B cell (primary cell): Measurements from ENCODE around the gene PDE4B. TPM values are rescaled to one million over a fixed set of nuclear protein-coding genes. Genes with fewer than 3 reads are reported as not detected.

Experiments
- ATAC-seq: fragments of 200-7000 bp; cut with Tn5 transposase; one replicate; pipeline ENCODE4 v1.10.0; 2021; ENCODE audit warnings: low read depth, mild to moderate bottlenecking, moderate number of reproducible peaks, moderate library complexity
- CTCF ChIA-PET: fragments of 350-600 bp; sonication (Branson Sonifier 250); formaldehyde crosslinking; loops from one replicate; lab custom pipeline; 2021; ENCODE audit warnings: antibody characterized with exemption, inconsistent platforms; lab: Charles Lee
- POLR2A ChIA-PET: fragments of 350-600 bp; sonication (Branson Sonifier 250); formaldehyde crosslinking; loops from one replicate; lab custom pipeline; 2021; ENCODE audit warnings: antibody characterized with exemption; lab: Charles Lee
- DNase-seq: peaks from one replicate; pipeline ENCODE4 v3.0.0; 2013
- H2AFZ ChIP-seq: 2 replicates; pipeline ENCODE4 v1.6.1; 2012; ENCODE audit warnings: mild to moderate bottlenecking, low read depth, low read length; ENCODE audit not compliant: insufficient read depth, poor library complexity, severe bottlenecking
- H3K27ac ChIP-seq, 2 donors: 1 replicate in 1 of 2; 2 replicates in 1 of 2; pipeline ENCODE4 v1.5.1; 2012 to 2013; ENCODE audit warnings: low read length in 2 of 2, mild to moderate bottlenecking in 2 of 2, moderate library complexity in 1 of 2
- H3K27me3 ChIP-seq, 4 experiments: fragments of 200-600 bp in 1 of 4; sonication (generic) in 1 of 4; replicated peaks in 1 of 4; 1 replicate in 2 of 4; 2 replicates in 2 of 4; pipeline versions ENCODE4 v1.6.1 to v1.7.0; 2013 to 2016; ENCODE audit warnings: low read length in 3 of 4, mild to moderate bottlenecking in 2 of 4, mixed read lengths in 1 of 4, moderate library complexity in 1 of 4; ENCODE audit not compliant: insufficient read depth in 4 of 4, control insufficient read depth in 3 of 4; ENCODE audit errors: control extremely low read depth in 1 of 4
- H3K36me3 ChIP-seq, 2 experiments: replicated peaks in 1 of 2; 1 replicate in 1 of 2; 2 replicates in 1 of 2; pipeline versions ENCODE4 v1.6.1 to v1.7.1; 2013; ENCODE audit warnings: low read length in 1 of 2; ENCODE audit not compliant: insufficient read depth in 2 of 2, control insufficient read depth in 1 of 2; ENCODE audit errors: control extremely low read depth in 1 of 2, extremely low read depth in 1 of 2
- H3K4me1 ChIP-seq, 2 donors: fragments of 200-600 bp in 1 of 2; sonication (generic) in 1 of 2; 1 replicate in 1 of 2; 2 replicates in 1 of 2; pipeline versions ENCODE4 v1.5.1 to v1.6.1; 2013 to 2017; ENCODE audit warnings: low read length in 2 of 2; ENCODE audit not compliant: control insufficient read depth in 2 of 2, insufficient read depth in 2 of 2
- H3K4me2 ChIP-seq: replicated peaks from 2 replicates; pipeline ENCODE3; 2012; ENCODE audit warnings: mild to moderate bottlenecking, low read depth, low read length; ENCODE audit not compliant: poor library complexity, severe bottlenecking
- H3K4me3 ChIP-seq, 5 experiments: fragments of 200-600 bp in 1 of 5; sonication (generic) in 1 of 5; 1 replicate in 3 of 5; 2 replicates in 2 of 5; pipeline versions ENCODE4 v1.5.1 to v1.7.0; 2011 to 2016; ENCODE audit warnings: low read length in 4 of 5, mild to moderate bottlenecking in 4 of 5, low read depth in 2 of 5, control low read depth in 1 of 5, moderate library complexity in 1 of 5; ENCODE audit not compliant: insufficient read depth in 1 of 5; ENCODE audit errors: control extremely low read depth in 1 of 5, extremely low read depth in 1 of 5
- H3K79me2 ChIP-seq: fragments of 200-600 bp; sonication (generic); one replicate; pipeline ENCODE4 v1.6.0; 2016; ENCODE audit warnings: low read length; ENCODE audit not compliant: control insufficient read depth, insufficient read depth
- H3K9ac ChIP-seq: fragments of 200-600 bp; sonication (generic); 2 replicates; pipeline ENCODE4 v1.6.1; 2017; ENCODE audit warnings: mild to moderate bottlenecking, low read length, moderate library complexity
- H3K9me3 ChIP-seq, 3 donors: one replicate each; pipeline versions ENCODE4 v1.6.1 to v1.7.1; 2013; ENCODE audit warnings: low read length in 2 of 3; ENCODE audit not compliant: control insufficient read depth in 2 of 3, insufficient read depth in 1 of 3; ENCODE audit errors: control extremely low read depth in 1 of 3
- H4K20me1 ChIP-seq: 2 replicates; pipeline ENCODE4 v1.6.0; 2012; ENCODE audit warnings: mild to moderate bottlenecking, low read length; ENCODE audit not compliant: insufficient read depth, control insufficient read depth, poor library complexity, severe bottlenecking
- H3K27ac Mint-ChIP-seq: one replicate; pipeline ENCODE4 v1.8.0; 2021; ENCODE audit warnings: mixed read lengths
- H3K27me3 Mint-ChIP-seq: one replicate; pipeline ENCODE4 v1.8.0; 2021; ENCODE audit warnings: mixed read lengths
- H3K4me1 Mint-ChIP-seq: one replicate; pipeline ENCODE4 v1.8.0; 2021; ENCODE audit warnings: mixed read lengths
- H3K4me3 Mint-ChIP-seq: one replicate; pipeline ENCODE4 v1.8.0; 2021; ENCODE audit warnings: mixed read lengths
- H3K9me3 Mint-ChIP-seq: one replicate; pipeline ENCODE4 v1.8.0; 2022; ENCODE audit warnings: mixed read lengths; ENCODE audit not compliant: insufficient read depth
- CTCF ChIP-seq: fragments of 200-600 bp; IDR thresholded peaks from one replicate; pipeline ENCODE4 v1.8.0; 2022; ENCODE audit warnings: antibody characterized with exemption, mild to moderate bottlenecking
- EZH2 ChIP-seq: IDR thresholded peaks from 2 replicates; pipeline ENCODE4 v1.6.1; 2012; ENCODE audit warnings: borderline replicate concordance, low read depth, mild to moderate bottlenecking, moderate library complexity, low read length; ENCODE audit not compliant: insufficient read depth, poor library complexity, severe bottlenecking
- WGBS: methylation state at CpG from one replicate; pipeline ENCODE4 v1.1.5; 2013; ENCODE audit warnings: missing lambda C conversion rate; ENCODE audit not compliant: insufficient coverage; 5-methylcytosine and 5-hydroxymethylcytosine counted together
- intact Hi-C: fragments of 100-400 bp; cut with micrococcal nuclease; formaldehyde crosslinking; loops from one replicate; pipeline ENCODE4 v1.10.0; 2022
- polyA plus RNA-seq: library from polyadenylated mRNA; depleted of rRNA; stranded (reverse); fragments of >200 nt; gene quantifications from 2 replicates; pipeline ENCODE4 v1.2.3, GENCODE V29; 2012
- total RNA-seq, 2 donors: library from RNA; stranded (reverse); fragments of 120-200 nt in 1 of 2; gene quantifications; 1 replicate in 1 of 2; 2 replicates in 1 of 2; pipeline versions ENCODE4 v1.2.3 to v1.2.4, GENCODE V29; 2013 to 2022

The PDE4B gene
- total and polyA plus RNA-seq, 2 donors (not counting 1 experiment from before 2014, with no cell fraction given), result 63.7 to 242 TPM

- TF ChIP-seq CTCF (no peak), EZH2 (no peak)
- intact Hi-C loops, result no loop called here
Observed at GRCh38 chr1:65964123-65964522, 171.4 kb downstream of the PDE4B start.

GRCh38 chr1:65965112-65965996, 172.7 kb downstream of the PDE4B start:
- Mint-ChIP-seq H3K27ac (no peak overlapping the region), H3K27me3 (peaks cover 10% of the 10 kb centered on the region), H3K4me3 (no peak overlapping the region), H3K9me3 (peaks cover 4% of the 10 kb centered on the region), H3K4me1 (no peaks in the 10 kb centered on the region)
- ChIA-PET CTCF (interaction anchor here (1.4 to 8.1 kb wide), 2 partner anchors 282 to 539 kb away, joined by 5 to 172 read pairs; no protein-coding TSS in a partner anchor), POLR2A (no interaction called here)
- Histone ChIP-seq H3K4me2 (no peak overlapping the region), H3K9ac (no peak overlapping the region), H3K27ac (no peak overlapping the region), H3K27me3 (peaks cover 0 to 3% (median 0%) of the 10 kb centered on the region in 4 experiments), H3K4me3 (no peak overlapping the region), H4K20me1 (no peaks in the 10 kb centered on the region), H3K9me3 (no peaks in the 10 kb centered on the region), H3K79me2 (no peaks in the 10 kb centered on the region), H3K36me3 (no peaks in the 10 kb centered on the region), H2AFZ (no peak overlapping the region), H3K4me1 (no peaks in the 10 kb centered on the region)
- ATAC-seq (no peak), DNase-seq (no peak)
- 92% methylated on average over 3 of the region's 6 CpGs for WGBS
- TF ChIP-seq CTCF, result no peak
- no peak for TF ChIP-seq EZH2
- intact Hi-C loops, result no loop called here

More at GRCh38 chr1:65964123-65964522, 171.4 kb downstream of the PDE4B start:
- DNase-seq (no peak), ATAC-seq (no peak)
- WGBS, result no CpG with 5 or more reads among the region's 2 CpGs
- peaks cover 4% of the 10 kb centered on the region for H3K9me3 Mint-ChIP-seq
- Histone ChIP-seq H3K4me1 (no peaks in the 10 kb centered on the region), H4K20me1 (no peaks in the 10 kb centered on the region), H3K9ac (no peak overlapping the region), H3K27ac (no peak overlapping the region), H3K27me3 (peaks cover 0 to 3% (median 0%) of the 10 kb centered on the region in 4 experiments), H3K9me3 (no peaks in the 10 kb centered on the region), H3K36me3 (no peaks in the 10 kb centered on the region), H3K4me3 (no peak overlapping the region), H3K79me2 (no peaks in the 10 kb centered on the region), H3K4me2 (no peak overlapping the region), H2AFZ (no peak overlapping the region)
- no peak overlapping the region for H3K27ac Mint-ChIP-seq
- H3K4me3 Mint-ChIP-seq, result no peak overlapping the region
- H3K4me1 Mint-ChIP-seq, result no peaks in the 10 kb centered on the region
- POLR2A ChIA-PET, result no interaction called here
- CTCF ChIA-PET, result interaction anchor here (1.0 to 9.4 kb wide), 5 partner anchors 14 to 762 kb away, joined by 3 to 172 read pairs (median 5); no protein-coding TSS in a partner anchor
- peaks cover 17% of the 10 kb centered on the region for H3K27me3 Mint-ChIP-seq
